ENCODE results near the gene INTS14.
A peak's percentile ranks its signal among the peaks of the same experiment; 100 is the strongest.
"Not testable (repeated sequence)": the region's sequence is repeated elsewhere in the genome, so short reads cannot be mapped to it uniquely, and the experiment has no call there.

INTS14 gene

GRCh38 chr15:65630760-65631159, 19.8 kb upstream of the INTS14 start:
- DNase-seq (ENCODE audit: low spot score), result no peak

- DNase-seq (ENCODE audit: low spot score), result no peak
These were observed 18.6 kb upstream of the INTS14 start for GRCh38 chr15:65629548-65629947.

- no peak for DNase-seq (ENCODE audit: low spot score)
These were observed 15.9 kb upstream of the INTS14 start for GRCh38 chr15:65626856-65627255.

- DNase-seq (ENCODE audit: low spot score), result no peak
These were observed 12.2 kb upstream of the INTS14 start for GRCh38 chr15:65623103-65623502.

DNA sequence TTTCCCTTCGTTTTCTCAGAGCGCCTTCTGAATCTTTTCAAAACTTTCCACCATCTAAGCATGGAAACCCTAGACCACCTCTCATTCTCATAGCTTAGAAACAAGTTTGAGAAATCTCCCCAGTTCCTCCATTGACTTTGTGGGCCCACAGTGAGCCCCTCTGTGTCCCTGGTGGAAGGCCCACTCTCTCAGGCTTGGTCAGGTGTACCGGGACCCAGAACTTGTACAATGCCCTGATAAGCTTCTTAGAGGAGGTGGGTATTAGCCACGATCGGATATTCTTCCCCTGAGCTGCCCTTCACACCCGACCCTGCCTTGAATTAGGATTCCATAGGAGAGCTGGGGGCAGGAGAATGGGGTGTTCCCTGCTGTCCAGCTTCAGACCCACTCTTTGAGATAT, 10.7 kb upstream of the INTS14 start, which contains the start of gene SLC24A1:
Gene SLC24A1, plus strand, starts transcription at position 301 of the 400 bp plus-strand sequence. CDS start 2,143 bp downstream, outside the sequence.
- DNase-seq (ENCODE audit: low spot score), result no peak

GRCh38 chr15:65620833-65621232, 9.9 kb upstream of the INTS14 start:
- no peak for DNase-seq (ENCODE audit: low spot score)

DNA sequence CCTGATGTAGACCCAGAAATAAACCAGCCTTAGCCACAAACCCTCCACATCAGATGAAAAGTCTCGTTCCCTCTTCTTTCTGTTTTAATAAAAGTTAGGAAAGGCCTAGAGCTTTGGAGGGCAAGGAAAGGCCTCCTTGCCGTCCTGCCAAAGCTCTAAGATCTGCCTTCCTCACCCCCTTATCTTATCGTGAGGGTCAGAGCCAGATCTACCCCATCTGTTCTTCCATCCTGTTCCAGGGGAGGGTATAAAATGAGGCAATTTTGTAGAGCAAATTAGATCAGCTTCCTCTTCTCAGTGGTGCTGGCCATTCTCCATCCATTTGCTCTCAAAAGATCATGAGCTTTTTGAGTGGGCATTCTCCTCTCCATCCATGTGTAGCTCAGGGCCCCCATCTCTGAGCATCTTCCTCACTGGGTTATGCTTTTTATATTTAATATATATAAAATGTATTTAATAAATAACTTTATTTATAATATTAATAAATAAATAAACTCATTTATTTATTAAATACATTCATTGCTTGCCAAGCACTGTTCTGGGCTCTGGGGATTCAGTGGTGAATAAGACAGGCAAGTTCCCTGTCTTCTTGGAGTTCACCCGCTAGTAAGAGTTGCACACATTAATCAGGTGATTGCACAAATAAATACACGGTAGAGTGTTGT, 8.8 kb upstream of the INTS14 start:
- no peak for DNase-seq (ENCODE audit: low spot score)

DNA sequence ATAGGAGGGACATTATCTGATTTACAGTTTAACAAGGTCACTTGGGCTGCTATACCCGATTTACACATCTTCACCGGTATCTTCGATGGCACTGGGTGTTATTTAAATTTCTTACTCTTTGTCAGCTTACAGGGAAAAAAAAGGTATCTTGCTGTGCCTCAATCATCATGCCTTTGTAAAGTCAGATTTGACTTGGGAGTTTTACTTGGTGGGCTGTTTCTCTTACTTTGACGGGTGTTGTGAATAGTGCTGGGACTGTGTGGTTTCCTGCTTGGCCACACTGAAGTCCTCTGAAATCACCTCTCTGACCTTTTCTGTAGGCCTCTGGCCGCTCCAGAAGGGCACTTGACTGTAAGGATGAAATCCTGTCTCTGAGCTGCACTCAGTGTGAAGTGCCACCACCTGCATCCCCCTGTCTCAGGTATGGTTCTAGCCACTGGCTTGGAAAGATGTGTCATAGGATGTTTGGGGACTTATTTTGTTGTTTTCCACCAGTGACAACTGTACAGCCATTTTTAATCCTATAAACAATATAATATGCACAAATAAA, 7.7 kb upstream of the INTS14 start:
- DNase-seq (ENCODE audit: low spot score), result no peak

DNA sequence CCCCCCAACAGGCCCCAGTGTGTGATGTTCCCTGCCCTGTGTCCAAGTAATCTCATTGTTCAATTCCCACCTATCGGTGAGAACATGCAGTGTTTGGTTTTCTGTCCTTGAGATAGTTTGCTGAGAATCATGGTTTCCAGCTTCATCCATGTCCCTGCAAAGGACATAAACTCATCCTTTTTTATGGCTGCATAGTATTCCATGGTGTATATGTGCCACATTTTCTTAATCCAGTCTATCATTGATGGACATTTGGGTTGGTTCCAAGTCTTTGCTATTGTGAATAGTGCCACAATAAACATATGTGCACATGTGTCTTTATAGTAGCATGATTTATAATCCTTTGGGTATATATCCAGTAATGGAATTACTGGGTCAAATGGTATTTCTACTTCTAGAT, 5.0 kb upstream of the INTS14 start:
- DNase-seq (ENCODE audit: low spot score), result not testable (repeated sequence)

- no peak for DNase-seq (ENCODE audit: low spot score)
These were observed 2.2 kb upstream of the INTS14 start for GRCh38 chr15:65612949-65613744.

GRCh38 chr15:65612616-65612946, 1.6 kb upstream of the INTS14 start:
- no peak for DNase-seq (ENCODE audit: low spot score)

- DNase-seq (ENCODE audit: low spot score), result no peak
These were observed 1.1 kb upstream of the INTS14 start for GRCh38 chr15:65611888-65612615.

- DNase-seq (ENCODE audit: low spot score), result no peak
These were observed 7.4 kb downstream of the INTS14 start for GRCh38 chr15:65603559-65603958.

DNA sequence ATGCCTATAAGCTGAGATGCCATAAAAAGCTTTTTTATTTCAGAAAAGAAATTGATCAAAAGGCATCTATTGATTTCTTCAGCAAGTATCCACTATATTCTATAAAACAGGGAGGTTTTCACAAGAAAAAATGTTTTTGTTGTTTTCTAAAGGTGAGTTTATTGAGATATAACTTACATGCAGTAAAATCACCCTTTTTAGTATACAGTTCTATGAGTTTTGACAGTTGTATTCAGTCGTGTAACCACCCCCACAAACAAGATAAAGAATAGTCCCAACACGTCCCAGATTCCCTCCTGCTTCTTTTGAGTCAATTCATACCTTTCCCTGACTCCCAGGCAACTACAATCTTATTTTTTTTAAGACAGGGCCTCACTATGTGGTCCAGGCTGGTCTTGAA, 7.8 kb downstream of the INTS14 start:
- no peak for DNase-seq (ENCODE audit: low spot score)

GRCh38 chr15:65599677-65600076, 11.3 kb downstream of the INTS14 start:
- no peak for DNase-seq (ENCODE audit: low spot score)

DNA sequence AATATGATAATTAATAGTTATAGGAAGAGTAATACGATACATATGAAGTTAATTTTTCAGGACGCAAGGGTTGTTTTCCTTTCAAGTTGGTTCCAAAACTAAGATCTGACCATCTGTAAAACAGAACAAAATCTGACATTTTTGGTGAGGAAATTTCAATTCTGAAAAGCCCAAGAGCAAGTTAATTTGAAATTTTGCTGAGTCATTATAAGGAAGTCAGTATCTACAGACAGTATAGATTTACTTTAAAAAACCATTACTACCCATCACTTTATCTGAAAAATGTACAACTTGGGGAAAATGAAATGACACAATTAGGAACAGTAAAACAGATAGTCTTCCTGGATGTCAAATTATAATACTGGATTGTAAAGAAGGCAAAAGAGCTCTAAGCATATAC, 12.5 kb downstream of the INTS14 start:
- no peak for DNase-seq (ENCODE audit: low spot score)

GRCh38 chr15:65595960-65596359, 15.0 kb downstream of the INTS14 start:
- no peak for DNase-seq (ENCODE audit: low spot score)

DNA sequence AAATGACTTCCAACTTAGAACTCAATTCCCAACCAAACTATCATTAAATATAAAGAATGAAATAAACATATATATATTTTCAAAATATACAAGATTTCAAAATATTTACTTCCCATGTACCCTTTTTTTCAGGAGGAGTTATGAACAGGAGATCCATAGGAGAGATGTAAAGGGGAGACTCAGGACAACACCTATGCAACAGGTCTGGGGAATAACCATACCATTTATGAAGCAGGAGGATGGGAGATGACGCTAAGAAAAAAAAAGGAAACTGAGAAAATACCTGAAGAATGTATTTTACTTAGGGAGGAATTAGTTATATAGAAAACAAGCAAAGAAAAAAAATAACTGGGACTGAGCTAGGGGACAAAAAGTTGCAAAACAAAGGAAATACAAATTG, 23.8 kb downstream of the INTS14 start:
- DNase-seq (ENCODE audit: low spot score), result no peak

GRCh38 chr15:65584241-65584640, 26.7 kb downstream of the INTS14 start:
- no peak for DNase-seq (ENCODE audit: low spot score)

DNA sequence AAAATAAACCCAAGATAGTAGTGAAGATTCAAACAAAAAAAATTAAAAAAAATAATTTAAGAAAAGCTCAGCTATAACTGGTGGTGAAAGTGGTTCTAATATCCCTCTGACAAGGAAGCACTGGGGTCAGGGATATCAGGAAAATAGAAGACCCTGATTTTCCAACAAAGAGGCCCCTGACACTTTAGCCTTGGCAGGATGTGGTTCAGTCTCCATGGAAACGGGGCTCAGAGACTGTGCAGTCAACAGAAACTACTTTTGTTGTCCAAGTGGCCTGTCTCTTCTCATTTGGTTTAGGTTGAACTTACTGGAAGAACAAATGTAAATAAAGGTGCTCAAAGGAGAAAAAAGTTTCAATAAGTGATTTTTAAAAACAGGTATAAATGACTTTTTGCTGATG, 27.2 kb downstream of the INTS14 start:
- peak; percentile 60 for DNase-seq (ENCODE audit: low spot score)

GRCh38 chr15:65580287-65580686, 30.6 kb downstream of the INTS14 start:
- DNase-seq (ENCODE audit: low spot score), result no peak

GRCh38 chr15:65579762-65580161, 31.2 kb downstream of the INTS14 start:
- no peak for DNase-seq (ENCODE audit: low spot score)
